ENCODE data around the gene CARD10.

CARD10 gene

DNA sequence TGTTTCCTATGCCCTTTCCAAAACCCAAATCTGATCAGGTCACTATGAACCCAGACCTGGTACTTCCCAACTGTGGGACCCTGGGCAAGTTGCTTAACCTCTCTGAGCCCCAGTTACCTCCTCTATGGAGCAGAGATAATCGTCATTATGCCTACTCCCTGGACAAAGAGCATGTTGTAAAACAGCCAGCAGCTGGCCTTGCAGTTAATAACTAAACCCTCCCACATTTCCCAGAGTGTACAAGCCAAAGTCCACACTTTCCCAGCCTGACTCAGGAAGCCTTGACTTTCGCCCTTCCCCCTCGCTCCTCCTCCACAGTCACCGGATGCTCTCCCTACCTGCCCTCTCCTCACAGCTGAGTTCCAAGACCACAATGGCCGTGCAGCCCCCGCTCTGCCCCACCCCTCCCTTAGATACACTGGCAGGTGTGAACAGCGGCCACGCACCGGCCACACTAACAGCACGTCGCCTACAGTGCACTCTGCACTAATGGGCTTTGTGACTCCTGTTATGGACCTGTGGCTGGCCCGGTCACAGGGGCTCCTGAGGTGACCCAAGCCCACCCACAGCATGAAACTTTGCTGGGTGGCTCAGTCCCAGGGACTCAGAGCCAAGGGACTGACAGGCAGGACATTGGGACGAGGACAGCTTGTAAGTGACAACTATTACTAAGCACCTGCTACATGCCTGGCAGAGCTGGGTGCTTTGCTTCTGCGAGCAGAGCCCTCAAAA is 17.4 kb downstream of the CARD10 start:
- DNase-seq: no peak

GRCh38 chr22:37500745-37501609 is 18.2 kb downstream of the CARD10 start:
- DNase-seq: no peak

DNA sequence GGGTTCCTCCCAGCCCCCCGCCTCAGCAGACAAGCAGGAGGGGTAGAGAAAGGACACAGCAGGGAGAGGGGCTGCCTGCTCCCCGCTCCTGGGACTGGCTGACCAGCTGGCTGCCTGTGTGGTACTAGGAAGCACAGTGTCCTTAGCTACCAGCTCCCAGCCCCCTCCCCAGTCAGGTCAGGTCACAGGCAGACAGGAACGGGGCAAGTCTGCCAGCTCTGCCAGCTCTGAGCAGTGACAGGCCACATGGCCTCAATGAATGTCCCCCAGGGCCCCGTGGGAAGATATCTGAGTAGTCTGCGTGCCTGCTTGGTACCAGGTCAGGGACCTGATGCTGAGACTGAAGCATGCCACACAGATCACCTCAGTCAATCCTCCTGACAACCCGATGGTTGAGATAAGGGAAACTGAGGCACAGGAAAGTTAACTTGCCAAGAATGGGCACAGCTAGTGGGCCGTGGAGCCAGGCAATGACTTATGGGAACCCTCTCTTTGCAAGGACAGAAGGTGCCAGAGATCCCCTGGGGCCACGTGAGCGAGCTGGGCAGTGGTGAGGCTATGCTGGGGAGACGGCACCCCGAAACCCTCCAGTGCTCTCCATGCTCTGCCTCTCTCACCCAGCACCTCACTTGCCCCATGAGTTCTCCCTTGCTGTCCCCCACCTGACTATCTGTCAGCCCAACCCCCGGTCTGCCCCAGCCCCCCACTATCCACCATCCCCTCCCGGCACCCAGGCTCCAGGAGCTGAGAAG is 19.2 kb downstream of the CARD10 start:
- no peak for DNase-seq

DNA sequence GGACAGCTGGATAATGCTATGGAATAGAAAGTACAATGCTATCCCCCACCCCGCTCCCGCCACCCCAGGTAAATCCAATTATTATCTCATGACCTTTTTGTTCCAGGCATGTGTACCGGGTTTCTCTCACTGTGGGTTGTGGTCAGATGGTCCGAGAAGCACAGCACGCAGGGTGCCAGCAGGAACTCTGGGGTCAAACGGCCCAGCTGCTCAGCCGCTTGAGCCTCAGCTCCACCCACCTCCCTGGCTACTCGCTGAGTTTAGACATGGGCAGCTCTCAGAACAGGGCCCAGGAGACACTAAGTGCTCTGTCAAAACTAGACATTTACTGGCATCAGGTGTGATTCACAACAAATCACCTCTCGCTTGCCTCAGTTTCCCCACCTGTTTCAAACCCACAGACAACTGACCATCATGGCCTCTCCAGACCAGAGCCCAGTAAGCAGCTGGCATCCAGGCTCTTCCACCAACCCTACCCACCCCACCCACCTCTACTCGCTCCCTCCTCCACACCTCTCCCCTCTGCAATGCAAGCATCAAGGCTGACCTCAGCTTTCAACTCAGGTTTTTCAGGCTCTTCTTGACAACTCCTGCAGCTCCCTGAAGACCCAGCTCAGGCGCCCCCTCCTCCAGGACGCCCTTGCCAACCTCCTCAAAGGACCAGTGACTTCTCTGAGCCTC is 20.0 kb downstream of the CARD10 start:
- no peak for DNase-seq

DNA sequence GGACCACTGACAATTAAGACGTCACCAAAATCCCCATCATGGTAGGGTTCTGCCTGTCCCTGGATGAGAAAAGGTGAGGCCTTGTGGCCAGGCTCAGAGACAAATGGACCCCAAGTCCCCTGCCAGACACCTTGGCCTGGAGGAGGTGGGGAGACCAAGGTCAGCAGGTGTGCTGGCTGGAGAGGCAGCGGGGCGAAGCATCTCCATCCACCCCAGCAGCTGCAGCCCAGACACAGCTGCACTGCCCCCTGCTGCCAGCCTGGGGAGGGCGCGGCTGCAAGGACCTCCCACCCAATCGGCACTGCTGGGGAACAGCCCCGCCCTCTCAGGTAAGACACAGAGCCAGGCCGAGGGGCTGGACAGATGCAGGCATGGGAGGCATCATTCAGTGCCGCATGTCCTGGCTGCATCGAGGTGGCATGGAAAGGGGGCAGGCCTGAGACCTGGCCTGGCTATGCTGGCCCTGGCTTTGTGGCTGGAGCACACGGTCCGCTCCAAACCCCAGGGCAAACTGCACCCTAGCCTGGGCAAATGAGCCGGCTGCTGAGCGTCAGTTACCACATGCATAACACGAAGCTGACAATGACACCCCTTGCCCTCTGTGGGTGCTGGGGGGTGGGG is 20.8 kb downstream of the CARD10 start:
- DNase-seq: peak; percentile 73

DNA sequence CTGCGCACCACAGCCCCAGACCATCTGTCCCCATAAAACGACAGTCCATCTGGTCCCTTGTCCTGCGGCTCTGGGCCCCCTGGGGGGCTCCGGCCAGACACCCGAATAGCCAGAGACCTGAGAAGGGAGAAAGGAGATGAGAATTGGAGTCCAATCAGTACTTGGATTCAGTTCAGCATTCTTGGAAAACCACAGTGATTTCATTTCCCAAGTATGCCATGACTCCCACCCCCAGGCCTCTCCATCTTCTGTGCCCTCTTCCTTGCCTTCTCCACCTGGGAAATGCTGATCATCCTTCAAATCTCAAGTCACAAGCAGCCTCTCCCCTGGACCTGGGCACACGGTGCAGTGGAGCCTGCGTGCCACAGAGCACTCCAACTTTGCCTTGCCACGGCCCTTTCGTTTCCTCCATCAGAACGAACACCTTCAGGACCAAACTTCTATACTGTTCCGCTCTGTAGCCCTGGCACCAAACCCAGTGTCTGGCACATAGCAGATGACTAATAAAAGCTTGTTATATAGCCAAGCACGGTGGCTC is 22.1 kb downstream of the CARD10 start:
- no peak for DNase-seq

DNA sequence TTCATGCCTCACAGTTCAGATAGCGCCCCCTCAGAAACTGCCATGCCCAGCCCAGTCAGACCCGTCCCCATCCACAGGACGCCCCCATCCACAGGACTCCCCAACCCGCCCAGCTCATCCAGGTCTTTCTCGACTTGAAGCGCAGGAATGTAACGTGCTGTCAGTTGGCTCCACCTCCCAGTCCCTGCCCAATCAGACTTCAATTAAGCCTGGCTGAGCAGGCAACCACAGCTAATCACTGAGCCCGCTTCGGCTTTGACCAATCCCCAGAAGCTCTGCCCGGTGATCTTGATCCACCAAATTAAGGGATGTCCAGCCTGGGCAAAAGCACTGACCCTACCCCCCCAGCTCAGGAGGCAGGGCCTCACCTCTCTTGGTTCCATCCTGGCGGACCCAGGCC is 22.6 kb downstream of the CARD10 start:
- DNase-seq: no peak

GRCh38 chr22:37493979-37494378 is 25.2 kb downstream of the CARD10 start:
- no peak for DNase-seq

- peak; percentile 59 for DNase-seq
These were observed 26.5 kb downstream of the CARD10 start for GRCh38 chr22:37492428-37493344.

DNA sequence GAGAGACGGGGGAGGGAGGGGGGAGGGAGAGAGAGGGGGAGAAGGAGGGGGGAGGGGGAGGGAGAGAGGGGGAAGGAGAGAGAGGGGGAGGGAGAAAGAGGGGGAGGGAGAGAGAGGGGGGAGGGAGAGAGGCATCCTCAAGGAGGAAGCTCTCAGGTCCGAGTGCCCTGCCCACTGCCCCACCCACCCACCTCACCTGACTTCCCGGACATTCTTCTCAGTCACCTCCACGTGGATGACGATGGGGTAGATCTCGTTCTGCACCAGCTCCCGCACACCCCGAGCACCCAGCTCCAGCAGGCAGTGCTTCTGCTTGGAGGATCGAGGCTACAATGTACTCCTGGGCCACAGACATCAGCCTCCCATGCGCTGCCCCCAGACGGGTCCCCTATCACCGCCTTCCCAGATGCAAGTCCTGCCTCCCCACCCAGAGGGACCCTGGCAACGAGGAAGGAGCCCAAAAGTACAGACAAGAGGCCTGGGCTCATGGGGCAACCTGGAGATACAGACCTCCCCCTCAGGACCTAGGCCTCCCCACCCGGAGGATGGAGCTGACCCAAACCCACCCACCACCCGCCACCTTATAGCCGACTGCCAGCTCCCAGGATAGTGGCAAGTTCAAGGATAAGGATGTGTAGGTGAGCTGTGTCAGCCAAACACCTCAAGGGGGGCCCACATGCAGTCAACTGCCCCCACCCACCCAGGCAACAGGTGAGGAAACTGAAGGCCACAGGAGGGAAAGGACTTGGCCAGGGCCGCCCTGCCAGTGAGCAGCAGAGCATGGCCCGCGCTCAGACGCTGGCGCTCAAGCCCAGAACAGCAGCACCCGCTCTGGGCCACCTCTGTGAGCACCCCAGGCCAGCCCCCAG is 27.4 kb downstream of the CARD10 start:
- DNase-seq: no peak

DNA sequence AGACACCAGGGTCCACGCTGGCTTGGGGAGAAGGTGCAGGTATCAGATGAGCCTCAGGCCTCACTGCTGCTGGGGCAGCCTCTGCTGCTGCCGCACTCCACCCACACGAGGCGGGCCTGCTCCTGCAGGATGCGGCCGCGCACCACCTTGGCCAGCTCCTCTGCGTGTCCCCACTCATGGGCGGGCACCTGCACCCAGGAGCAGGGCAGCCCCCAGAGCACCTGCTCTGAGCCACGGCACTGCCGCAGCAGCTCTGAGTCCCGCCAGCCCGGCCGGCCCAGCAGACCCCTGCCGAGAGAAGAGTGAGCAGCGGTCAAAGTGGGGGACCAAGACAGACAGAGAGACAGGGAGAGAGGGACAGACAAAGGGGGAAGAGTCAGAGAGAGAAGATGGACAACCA is 28.1 kb downstream of the CARD10 start:
- DNase-seq: no peak

- no peak for DNase-seq
These were observed 29.2 kb downstream of the CARD10 start for GRCh38 chr22:37489983-37490382.

DNA sequence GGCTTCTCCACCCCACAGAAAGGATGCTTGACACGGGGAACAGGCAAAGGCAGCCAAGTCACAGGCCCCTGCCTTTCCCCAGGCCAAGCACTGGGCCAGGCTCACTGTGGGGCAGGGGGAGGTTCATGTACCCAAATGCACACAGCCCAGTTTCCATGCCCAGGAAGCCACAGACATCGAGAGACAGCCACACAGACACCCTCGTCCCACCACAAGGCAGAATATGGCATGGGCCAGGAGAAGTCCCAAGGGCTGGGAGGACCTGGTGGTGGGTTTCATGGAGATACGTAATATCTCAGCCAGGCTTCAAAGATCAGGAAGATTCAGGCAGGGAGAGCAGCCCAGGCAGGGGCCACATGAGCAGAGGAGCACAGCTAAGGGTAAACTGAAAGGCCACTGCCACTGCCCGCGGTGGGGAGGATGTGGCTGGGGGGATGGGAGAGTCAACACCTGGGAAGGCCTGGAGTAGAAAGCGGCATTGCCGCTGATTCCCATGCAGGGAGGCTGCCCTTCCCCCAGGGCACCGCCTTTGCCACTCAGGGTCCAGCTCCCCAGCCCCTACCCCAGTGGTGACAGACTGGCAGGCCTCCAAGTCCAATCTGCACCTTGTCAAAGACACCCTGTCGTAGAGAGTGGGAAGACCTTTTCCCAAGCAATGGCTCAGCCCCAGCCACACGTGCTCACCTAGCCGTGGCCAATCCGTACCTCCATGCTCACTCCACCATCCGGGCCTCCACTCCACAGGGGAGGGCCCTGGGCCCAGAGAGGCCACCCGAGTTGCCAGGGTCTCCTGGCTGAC is 30.7 kb downstream of the CARD10 start:
- DNase-seq: no peak

GRCh38 chr22:37487571-37487970 is 31.6 kb downstream of the CARD10 start:
- DNase-seq: no peak

DNA sequence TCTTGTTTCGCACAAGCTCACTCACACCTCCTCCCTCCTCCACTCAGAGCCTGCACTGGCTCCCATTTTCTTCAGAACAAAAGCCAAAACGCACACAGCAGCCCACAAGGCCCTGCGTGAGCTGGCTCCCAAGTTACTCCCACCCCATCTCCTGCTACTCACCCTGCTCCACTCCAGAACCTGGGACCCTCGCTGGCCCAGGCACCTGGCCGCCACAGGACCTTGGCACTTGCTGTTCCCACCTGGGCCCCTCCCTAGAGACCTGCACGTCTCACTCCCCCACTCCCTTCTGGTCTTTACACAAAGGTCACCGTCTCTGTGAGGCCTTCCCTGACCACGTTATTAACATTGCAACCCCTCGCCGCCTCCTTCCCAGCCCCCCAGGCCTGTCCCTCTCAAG is 32.1 kb downstream of the CARD10 start:
- DNase-seq: no peak

DNA sequence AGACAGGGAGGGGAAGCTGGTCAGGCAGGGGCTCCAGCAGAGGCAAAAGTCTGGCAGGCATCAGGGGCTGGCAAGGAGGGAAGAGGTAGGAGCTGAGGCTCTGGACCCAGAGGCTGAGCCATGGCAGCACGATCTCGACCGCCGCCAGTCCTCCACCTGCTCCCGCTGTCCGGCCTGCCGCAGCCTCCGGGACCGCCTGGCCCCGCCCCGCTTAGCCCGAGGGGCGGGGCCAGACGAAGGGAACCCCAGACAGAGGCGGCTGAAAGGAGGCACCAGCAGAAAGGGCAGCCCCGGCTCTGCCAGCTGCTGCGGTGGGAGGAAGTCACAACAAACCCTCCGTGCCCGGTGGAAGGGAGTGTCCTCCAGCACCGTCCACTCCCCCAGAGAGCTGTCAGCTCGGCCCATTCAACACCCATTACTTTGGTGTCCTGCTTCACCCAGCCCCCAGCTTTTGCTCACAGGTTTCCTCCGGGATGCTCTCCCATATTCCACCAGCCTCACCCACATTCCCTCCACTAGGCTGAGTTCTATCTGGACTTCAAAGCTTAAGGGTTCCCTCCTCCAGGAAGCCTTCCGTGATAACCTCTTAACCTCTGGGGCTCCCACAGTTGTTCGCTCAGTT is 32.9 kb downstream of the CARD10 start, which contains the start of gene MFNG:
Gene MFNG, minus strand, starts transcription at position 161 of the 622 bp plus-strand sequence. CDS start 207 bp downstream, outside the sequence.
- DNase-seq: peak; percentile 69

DNA sequence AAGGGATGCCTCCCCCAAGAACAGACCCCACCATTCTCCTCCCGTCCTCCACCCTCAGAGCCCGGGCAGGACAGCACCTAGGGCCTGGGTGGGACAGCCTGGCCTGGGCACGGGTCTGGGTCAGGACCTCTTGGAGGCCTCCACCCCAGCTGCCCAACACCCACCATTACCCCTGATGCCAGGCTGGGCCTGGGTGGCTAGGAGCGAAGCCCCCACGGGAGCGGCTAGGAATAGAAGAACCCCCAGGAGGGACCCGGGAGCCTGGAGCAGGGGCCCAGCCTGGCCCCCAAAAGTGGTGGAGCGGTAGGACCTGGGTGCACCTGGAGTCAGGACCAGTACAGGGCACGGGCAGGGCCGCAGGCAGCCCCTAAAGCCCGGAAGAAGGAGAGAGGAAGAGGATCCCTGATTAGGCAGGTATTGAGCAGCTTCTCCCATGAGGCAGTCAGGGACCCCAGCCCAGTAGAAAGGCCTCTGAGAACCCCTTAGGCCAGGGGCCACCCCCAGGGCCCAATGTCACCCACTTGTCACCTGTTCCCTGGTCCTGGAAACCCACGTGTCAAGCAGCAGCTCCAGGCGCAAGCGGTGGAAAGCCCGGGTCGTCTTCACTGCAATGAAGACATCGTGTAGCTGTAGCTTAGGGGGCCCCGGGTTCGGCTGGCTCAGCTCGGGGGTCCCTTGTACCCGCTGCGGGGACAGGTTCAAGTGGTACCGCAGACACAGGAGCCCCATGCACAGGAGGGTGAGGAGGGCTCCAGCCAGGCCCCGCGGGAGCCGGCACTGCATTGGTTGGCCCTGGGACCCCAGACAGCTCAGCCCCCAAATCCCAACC is 33.6 kb downstream of the CARD10 start:
- DNase-seq: peak; percentile 16
